Measurements from ENCODE around the gene TMEM129. TPM values are rescaled to one million over a fixed set of nuclear protein-coding genes. Genes with fewer than 3 reads are reported as not detected.

TMEM129 gene
- polyA plus RNA-seq, 1 donor from 2014 or later, result 42.1 TPM

DNA sequence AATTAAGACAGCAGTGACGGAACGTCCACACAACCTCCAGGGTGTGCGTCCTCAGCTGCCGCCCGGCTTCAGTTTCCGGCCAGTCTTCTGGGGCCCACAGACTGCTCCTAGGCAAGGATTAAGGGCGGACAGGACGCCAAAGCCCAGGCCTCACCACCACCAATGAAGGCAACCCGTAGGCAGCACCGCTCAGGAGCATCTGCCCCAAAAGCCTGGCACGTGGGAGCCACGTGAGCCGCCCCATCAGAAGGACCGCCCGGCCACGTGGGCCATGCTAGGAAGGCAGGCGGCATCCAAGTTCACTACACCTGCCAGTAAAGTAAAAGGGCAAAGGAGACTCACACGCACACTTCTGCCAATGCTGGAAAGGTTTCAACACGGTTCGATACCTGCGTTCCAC lies 51.3 kb downstream of the TMEM129 start:
- Histone ChIP-seq H3K9me3 (ENCODE audit: low read length) (no peaks in the 10 kb centered on the region), H3K4me3 (ENCODE audit: low read length) (no peak overlapping the region), H3K79me2 (replicated peaks; ENCODE audit: insufficient read depth, low read length) (no peaks in the 10 kb centered on the region), H4K20me1 (ENCODE audit: insufficient read depth) (no peaks in the 10 kb centered on the region), H3K9ac (ENCODE audit: low read length) (no peak overlapping the region), H3K27me3 (ENCODE audit: insufficient read depth, low read depth, low read length) (no peaks in the 10 kb centered on the region), H3F3A (ENCODE audit: insufficient read depth, low read length, poor library complexity, severe bottlenecking) (no peaks in the 10 kb centered on the region), H2AFZ (ENCODE audit: low read depth, low read length) (no peak overlapping the region), H3K36me3 (ENCODE audit: insufficient read depth, low read length) (no peaks in the 10 kb centered on the region), H3K9me2 (ENCODE audit: insufficient read depth, low read length) (no peaks in the 10 kb centered on the region), H3K4me2 (ENCODE audit: low read length) (no peak overlapping the region), H3K27ac (ENCODE audit: low read length) (no peak overlapping the region)
- TF ChIP-seq EP300 (conservative IDR thresholded peaks at IDR 0.05; ENCODE audit: poor library complexity, severe bottlenecking), result no peak

DNA sequence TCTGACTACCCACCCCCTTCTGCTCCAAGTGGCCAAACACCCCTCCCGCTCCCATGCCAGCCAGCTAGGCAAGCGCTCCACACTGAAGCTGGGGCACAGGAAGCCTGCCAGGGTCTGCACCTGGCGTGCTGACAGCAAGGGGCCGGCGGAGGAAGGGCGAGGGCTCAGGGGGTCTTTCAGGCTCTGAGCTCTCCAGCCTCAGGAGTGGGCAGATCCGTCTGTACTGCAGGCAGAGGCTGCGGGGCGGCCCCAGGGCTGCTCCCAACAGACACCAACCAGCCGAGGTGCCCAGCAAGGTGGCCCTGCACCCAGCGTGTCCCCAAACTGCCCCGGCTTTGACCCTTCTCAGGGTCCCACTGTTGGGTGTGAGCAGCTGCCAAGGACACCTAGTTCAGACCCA lies 51.9 kb downstream of the TMEM129 start:
- H3K4me3 ChIP-seq (ENCODE audit: low read length), result no peak overlapping the region
- TF ChIP-seq POLR2AphosphoS5 (IDR thresholded peaks at IDR 0.05) (no peak), EZH2 (IDR thresholded peaks at IDR 0.05; ENCODE audit: borderline replicate concordance, insufficient read depth, low read length, poor library complexity, severe bottlenecking) (no peak), TAF1 (IDR thresholded peaks at IDR 0.05; ENCODE audit: low read depth) (no peak), SMC3 (conservative IDR thresholded peaks at IDR 0.05; ENCODE audit: poor library complexity) (no peak), RAD21 (conservative IDR thresholded peaks at IDR 0.05) (no peak), EP300 (conservative IDR thresholded peaks at IDR 0.05; ENCODE audit: poor library complexity, severe bottlenecking) (no peak), CTCF (IDR thresholded peaks at IDR 0.05; ENCODE audit: poor library complexity, severe bottlenecking) (no peak), MXI1 (conservative IDR thresholded peaks at IDR 0.05; ENCODE audit: poor library complexity, severe bottlenecking) (no peak), REST (IDR thresholded peaks at IDR 0.05; ENCODE audit: borderline replicate concordance) (no peak)
- H2AFZ ChIP-seq (ENCODE audit: low read depth, low read length), result no peak overlapping the region
- H3K9me2 ChIP-seq (ENCODE audit: insufficient read depth, low read length), result no peaks in the 10 kb centered on the region
- H3K27ac ChIP-seq (ENCODE audit: low read length), result no peak overlapping the region
- no peaks in the 10 kb centered on the region for H3K27me3 ChIP-seq (ENCODE audit: insufficient read depth, low read depth, low read length)
- H4K20me1 ChIP-seq (ENCODE audit: insufficient read depth), result no peaks in the 10 kb centered on the region
- no peaks in the 10 kb centered on the region for H3F3A ChIP-seq (ENCODE audit: insufficient read depth, low read length, poor library complexity, severe bottlenecking)
- H3K9me3 ChIP-seq (ENCODE audit: low read length), result no peaks in the 10 kb centered on the region
- H3K4me2 ChIP-seq (ENCODE audit: low read length), result no peak overlapping the region
- H3K36me3 ChIP-seq (ENCODE audit: insufficient read depth, low read length), result no peaks in the 10 kb centered on the region
- no peaks in the 10 kb centered on the region for H3K79me2 ChIP-seq (replicated peaks; ENCODE audit: insufficient read depth, low read length)
- no peak overlapping the region for H3K9ac ChIP-seq (ENCODE audit: low read length)

GRCh38 chr4:1668488-1668840 lies 52.7 kb downstream of the TMEM129 start:
- Histone ChIP-seq H4K20me1 (ENCODE audit: insufficient read depth) (no peaks in the 10 kb centered on the region), H3K79me2 (replicated peaks; ENCODE audit: insufficient read depth, low read length) (no peaks in the 10 kb centered on the region), H3K9me3 (ENCODE audit: low read length) (no peaks in the 10 kb centered on the region), H3K36me3 (ENCODE audit: insufficient read depth, low read length) (no peaks in the 10 kb centered on the region), H2AFZ (ENCODE audit: low read depth, low read length) (no peak overlapping the region), H3K27me3 (ENCODE audit: insufficient read depth, low read depth, low read length) (no peaks in the 10 kb centered on the region), H3K4me3 (ENCODE audit: low read length) (no peak overlapping the region), H3K4me2 (ENCODE audit: low read length) (no peak overlapping the region), H3K27ac (ENCODE audit: low read length) (no peak overlapping the region), H3K9ac (ENCODE audit: low read length) (no peak overlapping the region), H3F3A (ENCODE audit: insufficient read depth, low read length, poor library complexity, severe bottlenecking) (no peaks in the 10 kb centered on the region), H3K9me2 (ENCODE audit: insufficient read depth, low read length) (no peaks in the 10 kb centered on the region)
- no peak for TF ChIP-seq EZH2 (IDR thresholded peaks at IDR 0.05; ENCODE audit: borderline replicate concordance, insufficient read depth, low read length, poor library complexity, severe bottlenecking)
- TF ChIP-seq POLR2AphosphoS5 (IDR thresholded peaks at IDR 0.05), result no peak
- TF ChIP-seq SMC3 (conservative IDR thresholded peaks at IDR 0.05; ENCODE audit: poor library complexity), result no peak
- TF ChIP-seq MXI1 (conservative IDR thresholded peaks at IDR 0.05; ENCODE audit: poor library complexity, severe bottlenecking), result no peak
- TF ChIP-seq RAD21 (conservative IDR thresholded peaks at IDR 0.05), result no peak
- TF ChIP-seq REST (IDR thresholded peaks at IDR 0.05; ENCODE audit: borderline replicate concordance), result no peak
- TF ChIP-seq TAF1 (IDR thresholded peaks at IDR 0.05; ENCODE audit: low read depth), result no peak
